Ascending aorta (tissue), 2 donors: ENCODE measurements around the gene JAZF1. TPM values are rescaled to one million over a fixed set of nuclear protein-coding genes. Genes with fewer than 3 reads are reported as not detected.
A peak's percentile ranks its signal among the peaks of the same experiment; 100 is the strongest.

ENCODE experiments used
- DNase-seq, 2 donors: peaks; one replicate each; pipeline ENCODE4 v3.0.0-alpha.2; 2019; ENCODE audit warnings: low spot score in 2 of 2
- H3K27ac ChIP-seq, 2 donors: fragments of 200-600 bp; sonication (generic); one replicate each; pipeline ENCODE4 v1.5.1; 2016 to 2017; ENCODE audit warnings: mild to moderate bottlenecking in 1 of 2
- H3K27me3 ChIP-seq: fragments of 200-600 bp; sonication (generic); one replicate; pipeline ENCODE4 v1.5.1; 2017
- H3K36me3 ChIP-seq, 2 donors: fragments of 200-600 bp; sonication (generic); one replicate each; pipeline ENCODE4 v1.5.1; 2016
- H3K4me1 ChIP-seq, 2 donors: fragments of 200-600 bp; sonication (generic); one replicate each; pipeline ENCODE4 v1.5.1; 2016 to 2017; ENCODE audit warnings: mild to moderate bottlenecking in 1 of 2
- H3K4me3 ChIP-seq, 2 donors: fragments of 200-600 bp; sonication (generic); one replicate each; pipeline ENCODE4 v1.5.1; 2016 to 2017; ENCODE audit warnings: mild to moderate bottlenecking in 1 of 2
- H3K9me3 ChIP-seq, 2 donors: fragments of 200-600 bp; sonication (generic); one replicate each; pipeline ENCODE4 v1.5.1; 2016
- intact Hi-C: fragments of 100-400 bp; cut with DNase I; formaldehyde crosslinking; loops from one replicate; pipeline ENCODE4 v1.15.1; 2023
- total RNA-seq: library from RNA; depleted of rRNA; stranded (reverse); fragments of >200 nt; gene quantifications from one replicate; pipeline ENCODE4 v1.1.0, GENCODE V29; 2016
- TF ChIP-seq, protein P1 (sequence below), 3 experiments: fragments of 200-600 bp in 2 of 3; fragments of 450-650 bp in 1 of 3; sonication (generic) in 2 of 3; IDR thresholded peaks; one replicate each; pipeline ENCODE4 v1.5.1; 2016 to 2019; ENCODE audit warnings: antibody characterized with exemption in 3 of 3, mild to moderate bottlenecking in 1 of 3, moderate library complexity in 1 of 3

The JAZF1 gene
- total RNA-seq, 1 donor from 2014 or later = 37.7 TPM

DNA sequence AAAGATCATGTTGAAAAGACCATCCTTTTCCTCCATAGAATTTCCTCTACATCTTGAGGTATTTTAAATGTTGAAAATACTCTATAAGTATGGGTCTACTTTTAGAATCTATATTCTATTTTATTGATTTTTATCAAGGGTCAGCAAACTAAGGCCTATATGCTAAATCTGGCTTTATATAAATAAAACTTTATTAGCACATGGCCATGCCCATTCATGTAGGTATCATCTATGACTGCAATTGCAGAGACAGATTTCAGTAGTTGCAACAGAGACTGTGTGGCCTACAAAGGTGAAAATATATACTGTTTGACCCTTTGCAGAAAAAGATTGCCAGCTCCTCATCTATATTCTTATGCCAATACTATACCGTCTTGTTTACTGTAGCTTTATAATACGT lies 367.9 kb downstream of the JAZF1 start:
- H3K4me3 ChIP-seq = no peak overlapping the region
- no peaks in the 10 kb centered on the region for H3K27me3 ChIP-seq
- intact Hi-C loops = no loop called here
- no peaks in the 10 kb centered on the region for H3K9me3 ChIP-seq
- H3K36me3 ChIP-seq = peaks cover 3 to 19% of the 10 kb centered on the region in 2 donors
- TF ChIP-seq, protein P1, sequence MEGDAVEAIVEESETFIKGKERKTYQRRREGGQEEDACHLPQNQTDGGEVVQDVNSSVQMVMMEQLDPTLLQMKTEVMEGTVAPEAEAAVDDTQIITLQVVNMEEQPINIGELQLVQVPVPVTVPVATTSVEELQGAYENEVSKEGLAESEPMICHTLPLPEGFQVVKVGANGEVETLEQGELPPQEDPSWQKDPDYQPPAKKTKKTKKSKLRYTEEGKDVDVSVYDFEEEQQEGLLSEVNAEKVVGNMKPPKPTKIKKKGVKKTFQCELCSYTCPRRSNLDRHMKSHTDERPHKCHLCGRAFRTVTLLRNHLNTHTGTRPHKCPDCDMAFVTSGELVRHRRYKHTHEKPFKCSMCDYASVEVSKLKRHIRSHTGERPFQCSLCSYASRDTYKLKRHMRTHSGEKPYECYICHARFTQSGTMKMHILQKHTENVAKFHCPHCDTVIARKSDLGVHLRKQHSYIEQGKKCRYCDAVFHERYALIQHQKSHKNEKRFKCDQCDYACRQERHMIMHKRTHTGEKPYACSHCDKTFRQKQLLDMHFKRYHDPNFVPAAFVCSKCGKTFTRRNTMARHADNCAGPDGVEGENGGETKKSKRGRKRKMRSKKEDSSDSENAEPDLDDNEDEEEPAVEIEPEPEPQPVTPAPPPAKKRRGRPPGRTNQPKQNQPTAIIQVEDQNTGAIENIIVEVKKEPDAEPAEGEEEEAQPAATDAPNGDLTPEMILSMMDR (IDR thresholded peaks at IDR 0.05) = no peak
- H3K4me1 ChIP-seq = peaks cover 0 to 7% of the 10 kb centered on the region in 2 donors
- no peak for DNase-seq
- H3K27ac ChIP-seq = no peak overlapping the region

DNA sequence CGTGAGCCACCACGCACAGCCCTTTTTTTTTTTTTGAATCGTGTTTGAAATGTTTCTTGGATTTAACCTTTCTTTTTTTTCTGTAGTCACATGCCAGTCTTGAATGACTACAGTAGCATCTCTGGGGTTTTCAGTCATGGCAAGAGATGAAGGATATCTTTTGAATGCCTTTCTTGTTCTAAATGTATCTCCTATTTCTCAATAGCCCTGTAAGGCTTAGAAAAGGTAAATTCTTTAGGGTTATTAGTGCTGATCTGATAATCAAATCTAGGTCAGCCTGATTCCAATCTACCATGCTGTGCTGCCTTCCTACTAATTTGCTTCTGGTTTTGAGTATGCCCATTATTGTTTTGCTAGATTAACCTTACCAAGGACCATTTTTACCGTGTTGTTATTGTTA lies 370.4 kb downstream of the JAZF1 start:
- intact Hi-C loops = no loop called here
- Histone ChIP-seq H3K27ac (no peak overlapping the region), H3K4me3 (no peak overlapping the region), H3K4me1 (peaks cover 0 to 8% of the 10 kb centered on the region in 2 donors), H3K27me3 (no peaks in the 10 kb centered on the region), H3K36me3 (peaks cover 0 to 6% of the 10 kb centered on the region in 2 donors), H3K9me3 (no peaks in the 10 kb centered on the region)
- DNase-seq = no peak
- TF ChIP-seq, protein P1 (IDR thresholded peaks at IDR 0.05) = no peak

DNA sequence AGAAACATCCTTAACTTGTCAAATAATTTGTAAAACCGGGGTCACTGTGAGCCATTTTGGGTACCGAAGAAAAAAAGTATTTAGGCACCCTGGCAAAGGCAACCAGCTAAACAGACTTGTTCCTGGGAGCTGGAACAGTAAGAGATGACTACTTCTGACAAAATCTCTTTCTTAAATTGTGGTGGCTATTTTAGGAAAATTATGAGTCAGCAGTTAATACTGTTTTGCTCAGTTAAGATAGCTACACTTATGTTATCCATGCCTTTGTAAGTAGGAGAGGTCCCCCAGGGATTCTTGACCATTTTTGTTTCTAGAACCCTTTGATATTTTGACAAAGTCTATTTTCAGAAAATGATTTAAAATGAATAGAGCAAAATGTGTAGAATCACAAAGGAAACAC lies 372.0 kb downstream of the JAZF1 start:
- intact Hi-C loops = no loop called here
- Histone ChIP-seq H3K27ac (peak overlapping the region; percentile 42 to 55), H3K4me3 (no peak overlapping the region), H3K4me1 (peaks cover 0 to 8% of the 10 kb centered on the region in 2 donors), H3K9me3 (no peaks in the 10 kb centered on the region), H3K27me3 (no peaks in the 10 kb centered on the region), H3K36me3 (peaks cover 0 to 5% of the 10 kb centered on the region in 2 donors)
- no peak for DNase-seq
- TF ChIP-seq, protein P1 (IDR thresholded peaks at IDR 0.05) = no peak

DNA sequence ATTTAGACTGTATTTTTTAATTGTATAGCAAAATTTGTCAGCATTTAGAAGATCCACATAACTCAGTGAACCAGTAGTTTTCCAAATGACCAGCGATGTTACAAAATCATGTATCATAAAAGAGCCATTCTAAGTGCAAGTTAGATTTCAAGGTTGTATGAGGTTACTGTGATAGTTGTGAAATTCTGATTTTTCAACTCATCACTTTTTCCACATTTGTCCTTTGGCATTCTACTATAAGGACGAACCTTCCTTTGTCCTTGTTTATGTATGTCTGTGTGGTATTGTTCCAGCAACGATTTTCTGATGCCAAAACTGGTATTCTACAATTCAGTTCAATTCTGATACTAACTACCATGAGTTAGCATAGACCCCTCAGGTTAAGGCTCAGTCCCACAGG lies 376.5 kb downstream of the JAZF1 start:
- Histone ChIP-seq H3K27me3 (no peaks in the 10 kb centered on the region), H3K4me3 (no peak overlapping the region), H3K9me3 (no peaks in the 10 kb centered on the region), H3K4me1 (peaks cover 0 to 8% of the 10 kb centered on the region in 2 donors), H3K27ac (no peak overlapping the region), H3K36me3 (peaks cover 0 to 5% of the 10 kb centered on the region in 2 donors)
- intact Hi-C loops = no loop called here
- TF ChIP-seq, protein P1 (IDR thresholded peaks at IDR 0.05) = no peak
- DNase-seq = no peak

DNA sequence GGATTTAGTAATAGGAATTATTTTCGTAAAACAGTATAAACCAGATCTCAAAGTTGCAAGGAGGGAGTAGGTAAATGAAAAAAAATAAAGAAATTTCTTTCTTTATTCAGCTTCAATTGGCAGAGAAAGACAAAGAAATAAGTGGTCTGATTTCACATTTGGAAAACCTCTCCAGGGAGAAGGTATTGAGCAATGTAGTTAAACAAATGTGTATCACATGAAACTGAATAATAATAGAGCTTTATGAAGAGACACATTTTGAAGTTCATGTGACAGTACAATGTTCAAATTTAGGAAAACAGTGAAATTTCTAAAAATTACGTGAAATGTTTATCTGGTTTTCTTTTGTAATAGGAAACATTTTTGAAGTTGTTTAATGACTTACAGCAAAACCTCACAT lies 377.6 kb downstream of the JAZF1 start:
- no peaks in the 10 kb centered on the region for H3K9me3 ChIP-seq
- TF ChIP-seq, protein P1 (IDR thresholded peaks at IDR 0.05) = no peak
- H3K4me3 ChIP-seq = no peak overlapping the region
- H3K27ac ChIP-seq = no peak overlapping the region
- DNase-seq = no peak
- intact Hi-C loops = no loop called here
- peaks cover 0 to 5% of the 10 kb centered on the region in 2 donors for H3K36me3 ChIP-seq
- peaks cover 0 to 4% of the 10 kb centered on the region in 2 donors for H3K4me1 ChIP-seq
- no peaks in the 10 kb centered on the region for H3K27me3 ChIP-seq

DNA sequence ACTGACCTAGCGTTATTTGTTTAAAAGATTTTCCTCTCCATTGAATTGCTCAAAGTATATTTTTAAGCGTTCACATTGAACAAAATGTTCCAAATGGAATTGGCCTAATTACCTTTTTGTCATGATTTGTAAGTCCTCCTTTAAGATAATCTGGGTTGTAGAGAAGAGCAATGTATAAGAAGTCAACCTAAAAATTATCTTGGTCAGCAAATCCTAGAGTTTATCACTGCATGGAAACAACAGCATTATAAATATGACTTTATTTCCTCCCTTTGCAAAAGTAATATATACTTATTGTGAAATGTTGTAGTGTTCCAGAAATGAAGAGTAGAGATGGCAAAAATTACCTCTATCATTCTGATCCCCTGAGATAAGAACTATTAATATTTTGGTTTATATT lies 381.4 kb downstream of the JAZF1 start:
- no peak for DNase-seq
- Histone ChIP-seq H3K9me3 (no peaks in the 10 kb centered on the region), H3K27ac (no peak overlapping the region), H3K36me3 (peaks cover 10 to 23% of the 10 kb centered on the region in 2 donors), H3K4me1 (no peaks in the 10 kb centered on the region), H3K27me3 (no peaks in the 10 kb centered on the region), H3K4me3 (no peak overlapping the region)
- TF ChIP-seq, protein P1 (IDR thresholded peaks at IDR 0.05) = no peak
- intact Hi-C loops = no loop called here
